Colonic mucosa (tissue), 4 donors: ENCODE measurements around the gene SUGCT. TPM values are rescaled to one million over a fixed set of nuclear protein-coding genes. Genes with fewer than 3 reads are reported as not detected.

Source experiments
- DNase-seq: peaks from one replicate; pipeline ENCODE4 v3.0.0-alpha.2; 2020
- H3K27ac ChIP-seq: fragments of 200-600 bp; one replicate; pipeline ENCODE4 v1.8.0; 2021
- H3K27me3 ChIP-seq: fragments of 200-600 bp; one replicate; pipeline ENCODE4 v1.8.0; 2021
- H3K36me3 ChIP-seq: fragments of 200-600 bp; one replicate; pipeline ENCODE4 v1.8.0; 2021
- H3K4me1 ChIP-seq: fragments of 200-600 bp; one replicate; pipeline ENCODE4 v1.8.0; 2021; ENCODE audit warnings: mild to moderate bottlenecking
- H3K4me3 ChIP-seq: fragments of 200-600 bp; one replicate; pipeline ENCODE4 v1.8.0; 2021
- H3K9ac ChIP-seq, 2 donors: one replicate each; pipeline ENCODE4 v1.7.0; 2013; ENCODE audit warnings: control low read depth in 2 of 2, low read depth in 2 of 2, low read length in 2 of 2
- H3K9me3 ChIP-seq: fragments of 200-600 bp; one replicate; pipeline ENCODE4 v1.8.0; 2021
- CTCF ChIP-seq: fragments of 200-600 bp; IDR thresholded peaks from one replicate; pipeline ENCODE4 v1.8.0; 2022; ENCODE audit warnings: antibody characterized with exemption, mild to moderate bottlenecking
- intact Hi-C: fragments of 100-400 bp; cut with DNase I; formaldehyde crosslinking; loops from one replicate; pipeline ENCODE4 v1.14.1; 2022
- total RNA-seq, 2 donors: library from RNA; stranded (reverse); fragmentation: NEBNext Ultra II Directional in 1 of 2; extraction: Animal tissue kit (Norgen Biotek cat#: 25700) in 1 of 2; gene quantifications; one replicate each; pipeline ENCODE4 v1.2.1, GENCODE V29; 2021
- donor health status: healthy.
- donor health status: DM: no; HTN: no; CAD: no.
- donor health status: DM: no; HTN: no; CAD: no.

Gene SUGCT
- total RNA-seq, 2 donors from 2014 or later, result 3.6 to 15.1 TPM

DNA sequence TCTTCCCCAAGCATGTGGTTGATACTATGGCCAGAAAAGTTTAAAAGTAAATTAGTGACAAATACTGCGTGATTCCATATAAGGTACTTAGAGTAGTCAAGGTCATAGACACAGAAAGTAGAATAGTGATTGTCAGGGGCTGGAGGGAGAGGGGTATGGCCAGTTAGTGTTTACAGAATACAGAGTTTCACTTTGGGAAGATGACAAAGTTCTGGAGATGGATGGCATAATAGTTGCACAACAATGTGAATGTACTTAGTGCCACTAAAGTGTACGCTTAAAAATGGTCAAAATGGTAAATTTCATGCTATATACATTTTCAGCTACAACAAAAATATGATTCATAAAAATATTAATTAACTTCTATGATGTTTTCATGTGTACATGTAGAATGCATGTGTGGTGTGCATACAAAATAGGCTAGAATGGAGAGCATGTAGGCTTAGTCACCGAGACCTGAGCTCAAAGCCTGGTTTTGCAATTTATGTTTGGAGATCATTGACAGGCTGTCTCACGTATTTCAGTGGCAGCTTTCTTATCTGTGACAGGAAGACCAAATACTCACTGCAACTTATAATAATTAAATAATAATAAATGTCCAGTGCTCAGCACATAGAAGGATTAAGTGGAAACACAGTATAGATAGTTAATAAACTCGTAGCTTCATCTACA is 625.6 kb downstream of the SUGCT start:
- no peak for DNase-seq
- H3K27ac ChIP-seq, result no peak overlapping the region
- H3K9ac ChIP-seq, result no peak overlapping the region
- H3K9me3 ChIP-seq, result no peaks in the 10 kb centered on the region
- H3K27me3 ChIP-seq, result no peaks in the 10 kb centered on the region
- H3K4me3 ChIP-seq, result no peak overlapping the region
- no peaks in the 10 kb centered on the region for H3K36me3 ChIP-seq
- H3K4me1 ChIP-seq, result no peaks in the 10 kb centered on the region
- no peak for TF ChIP-seq CTCF
- intact Hi-C loops, result no loop called here

DNA sequence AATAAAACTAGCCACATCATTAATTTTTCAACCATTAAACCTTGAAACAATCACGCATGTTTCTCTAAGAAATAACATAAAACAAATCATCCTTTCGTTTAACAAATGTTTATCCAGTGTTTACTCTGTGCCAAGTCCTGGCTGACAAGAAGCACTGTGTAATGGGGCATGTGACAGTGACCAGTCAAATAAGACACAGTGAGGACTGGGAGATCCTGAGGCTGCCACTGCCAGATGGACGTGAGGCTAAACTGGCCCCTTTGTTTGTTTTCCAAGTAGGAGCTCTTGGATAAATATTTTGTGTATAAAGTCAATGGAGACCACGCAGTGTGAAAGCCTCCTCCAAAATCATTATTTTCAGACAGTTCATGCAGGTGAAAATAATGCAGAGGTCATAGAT is 626.2 kb downstream of the SUGCT start:
- Histone ChIP-seq H3K4me3 (no peak overlapping the region), H3K36me3 (no peaks in the 10 kb centered on the region), H3K27ac (no peak overlapping the region), H3K9me3 (no peaks in the 10 kb centered on the region), H3K4me1 (no peaks in the 10 kb centered on the region), H3K9ac (no peak overlapping the region), H3K27me3 (no peaks in the 10 kb centered on the region)
- TF ChIP-seq CTCF, result no peak
- DNase-seq, result no peak
- intact Hi-C loops, result no loop called here

DNA sequence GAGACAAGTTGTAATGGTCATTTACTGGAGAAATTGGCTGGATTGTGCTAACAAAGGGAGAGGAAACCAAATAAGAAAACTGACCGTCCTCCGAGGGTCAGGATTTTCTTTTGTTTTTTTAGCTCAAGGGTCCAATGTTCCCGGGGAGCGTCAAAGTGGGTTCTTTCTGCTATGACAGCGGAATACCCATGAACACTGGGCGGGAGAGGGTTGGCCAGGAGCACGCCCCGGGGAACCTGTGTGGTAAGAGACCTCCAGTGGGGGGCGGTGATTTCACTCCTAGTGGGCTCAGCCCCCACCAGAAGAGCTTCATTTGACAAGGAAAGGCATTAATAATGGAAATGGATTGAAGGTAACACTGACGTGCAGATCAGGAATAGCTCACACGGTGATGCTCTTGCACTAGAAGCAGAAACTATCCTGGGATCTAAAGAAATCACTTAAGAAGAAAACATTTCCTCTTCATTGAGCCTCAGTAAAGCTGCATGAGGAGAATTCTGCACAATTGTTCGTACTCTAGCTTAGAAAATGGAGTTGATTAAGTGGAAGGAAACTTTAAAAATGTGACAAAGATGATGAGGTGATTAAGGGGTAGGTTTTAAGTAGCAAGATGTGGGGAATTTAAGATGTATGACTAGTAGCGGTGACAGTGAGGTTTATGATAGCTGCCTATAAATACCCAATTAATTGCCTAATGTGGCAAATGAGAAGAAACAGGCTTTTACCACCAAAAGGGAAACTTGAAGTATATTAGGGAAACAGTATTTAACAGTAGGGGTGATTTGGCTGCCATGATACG is 627.2 kb downstream of the SUGCT start:
- no peaks in the 10 kb centered on the region for H3K36me3 ChIP-seq
- H3K4me1 ChIP-seq, result no peaks in the 10 kb centered on the region
- no peak overlapping the region for H3K9ac ChIP-seq
- no peak for TF ChIP-seq CTCF
- no peaks in the 10 kb centered on the region for H3K27me3 ChIP-seq
- DNase-seq, result no peak
- intact Hi-C loops, result no loop called here
- no peak overlapping the region for H3K27ac ChIP-seq
- no peaks in the 10 kb centered on the region for H3K9me3 ChIP-seq
- H3K4me3 ChIP-seq, result no peak overlapping the region

GRCh38 chr7:40763319-40764287 is 628.8 kb downstream of the SUGCT start:
- DNase-seq, result no peak
- Histone ChIP-seq H3K4me3 (no peak overlapping the region), H3K4me1 (no peaks in the 10 kb centered on the region), H3K36me3 (no peaks in the 10 kb centered on the region), H3K9me3 (no peaks in the 10 kb centered on the region), H3K9ac (no peak overlapping the region), H3K27ac (no peak overlapping the region), H3K27me3 (no peaks in the 10 kb centered on the region)
- intact Hi-C loops, result no loop called here
- no peak for TF ChIP-seq CTCF

DNA sequence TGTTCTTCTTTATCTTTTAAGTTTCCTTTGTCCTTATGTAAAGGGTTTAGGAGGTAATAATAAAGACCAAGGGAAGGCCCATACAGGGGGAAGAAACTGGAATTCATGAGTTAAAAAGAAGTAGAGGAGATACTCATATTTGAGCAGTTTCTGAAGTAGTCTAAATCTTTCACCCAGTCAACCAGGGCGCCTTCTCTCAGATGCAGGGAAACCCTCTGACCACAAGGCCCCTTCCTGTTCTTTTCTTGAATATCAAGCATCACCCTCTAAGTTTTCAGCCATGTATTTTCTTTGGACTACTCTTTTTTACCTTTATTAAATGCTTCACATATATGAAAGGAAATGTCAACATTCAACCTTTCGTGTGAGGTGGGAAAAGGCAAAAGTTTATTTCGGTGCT is 630.8 kb downstream of the SUGCT start:
- Histone ChIP-seq H3K9me3 (no peaks in the 10 kb centered on the region), H3K27ac (no peak overlapping the region), H3K4me1 (no peaks in the 10 kb centered on the region), H3K36me3 (no peaks in the 10 kb centered on the region), H3K4me3 (no peak overlapping the region), H3K9ac (no peak overlapping the region), H3K27me3 (no peaks in the 10 kb centered on the region)
- no peak for DNase-seq
- no peak for TF ChIP-seq CTCF
- intact Hi-C loops, result no loop called here
